Natural killer cell treated with Interleukin-12 subunit alpha and Interleukin-12 subunit beta and Interleukin-15 and Interleukin-18, amount 100 ng/mL, for 72 hours (primary cell): ENCODE results near the gene S1PR3. TPM values are rescaled to one million over a fixed set of nuclear protein-coding genes. Genes with fewer than 3 reads are reported as not detected.

Experiments used
- ATAC-seq, 2 donors: fragments of 150-1000 bp; cut with Tn5 transposase in 1 of 2; sonication (Bioruptor Pico), chemical (Tn5 transposase) in 1 of 2; 2 replicates each; pipeline ENCODE4 v1.10.0; 2021
- DNase-seq: peaks from one replicate; pipeline ENCODE4 v3.0.0; 2022; ENCODE audit warnings: low spot score
- H3K27ac Mint-ChIP-seq, 2 donors: 1 replicate in 1 of 2; 2 replicates in 1 of 2; pipeline ENCODE4 v1.8.0; 2022; ENCODE audit warnings: mixed read lengths in 2 of 2, mild to moderate bottlenecking in 1 of 2, moderate library complexity in 1 of 2
- H3K27me3 Mint-ChIP-seq, 2 donors: 1 replicate in 1 of 2; 2 replicates in 1 of 2; pipeline ENCODE4 v1.8.0; 2022; ENCODE audit warnings: mixed read lengths in 2 of 2
- H3K36me3 Mint-ChIP-seq: one replicate; pipeline ENCODE4 v1.8.0; 2022; ENCODE audit warnings: mixed read lengths
- H3K4me1 Mint-ChIP-seq, 2 donors: 1 replicate in 1 of 2; 2 replicates in 1 of 2; pipeline ENCODE4 v1.8.0; 2022; ENCODE audit warnings: low read depth in 2 of 2, mixed read lengths in 2 of 2, mild to moderate bottlenecking in 1 of 2
- H3K4me3 Mint-ChIP-seq: one replicate; pipeline ENCODE4 v1.8.0; 2022; ENCODE audit warnings: mixed read lengths
- H3K9me3 Mint-ChIP-seq: 2 replicates; pipeline ENCODE4 v1.8.0; 2022; ENCODE audit warnings: mixed read lengths
- total RNA-seq, 2 donors: library from RNA; stranded (reverse); gene quantifications; one replicate each; pipeline ENCODE4 v1.2.3, GENCODE V29; 2022

Gene S1PR3
- total RNA-seq, 2 donors from 2014 or later, result not detected

DNA sequence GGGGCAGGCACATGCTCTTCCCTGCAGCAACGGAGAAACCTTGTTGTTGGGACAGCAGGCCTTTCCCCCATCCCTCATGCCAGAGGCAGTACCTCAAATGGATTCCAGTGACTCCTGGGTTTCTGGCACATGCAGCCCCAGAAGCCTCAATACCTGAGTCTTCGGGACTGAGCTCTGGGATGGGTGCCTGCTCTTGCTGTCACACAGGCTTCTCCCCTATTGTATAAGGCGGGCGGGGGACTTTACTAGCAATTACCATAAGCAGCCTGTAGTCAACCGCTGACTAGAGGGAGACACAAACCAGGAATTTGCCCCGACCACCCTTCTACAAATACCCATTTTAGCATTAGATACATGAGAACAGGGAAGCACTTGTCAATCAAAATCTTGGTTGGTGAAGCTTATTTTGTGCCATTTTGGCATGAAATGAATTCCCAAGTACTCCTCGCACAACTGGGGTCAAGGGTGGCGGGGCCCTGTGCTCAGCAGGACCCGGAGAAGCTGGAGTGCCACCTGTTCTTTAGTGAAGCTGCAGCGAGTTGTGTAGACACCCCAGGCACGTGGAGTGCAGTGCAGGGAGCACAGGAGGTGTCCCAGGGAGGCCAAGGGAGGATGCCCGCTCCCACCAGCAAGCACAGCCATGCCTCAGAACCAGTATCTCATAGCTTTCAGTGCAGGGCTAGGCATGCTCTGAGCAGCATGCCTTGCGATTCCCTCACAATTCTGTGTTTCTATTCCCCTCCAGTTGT is 21.2 kb downstream of the S1PR3 start:
- no peaks in the 10 kb centered on the region for H3K9me3 Mint-ChIP-seq
- peaks cover 12 to 18% of the 10 kb centered on the region in 2 donors for H3K27me3 Mint-ChIP-seq
- DNase-seq (no peak), ATAC-seq (no peak)
- H3K36me3 Mint-ChIP-seq, result no peaks in the 10 kb centered on the region
- H3K27ac Mint-ChIP-seq, result no peak overlapping the region
- no peak overlapping the region for H3K4me3 Mint-ChIP-seq
- no peaks in the 10 kb centered on the region for H3K4me1 Mint-ChIP-seq

DNA sequence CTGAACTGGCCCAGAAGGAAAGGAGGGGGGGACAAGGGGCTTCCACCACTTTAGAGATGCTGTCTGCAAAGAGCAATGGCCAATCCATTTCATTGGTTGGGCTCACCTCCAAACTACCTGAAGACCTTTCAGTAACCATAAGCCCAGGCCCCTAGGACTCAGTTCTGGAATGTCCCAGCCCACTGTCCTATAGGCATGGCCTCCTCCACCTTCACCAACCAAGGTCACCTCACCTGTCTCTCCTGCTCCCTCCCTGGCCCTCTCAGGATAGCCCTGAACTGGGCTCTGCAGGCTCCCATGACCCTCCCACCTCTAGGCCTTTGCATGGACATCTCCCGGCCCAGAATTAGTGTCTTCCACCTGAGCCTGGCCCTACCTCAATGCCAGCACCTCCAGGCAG is 22.4 kb downstream of the S1PR3 start:
- DNase-seq (no peak), ATAC-seq (peak in 1 of 2 donors; percentile 34)
- Mint-ChIP-seq H3K36me3 (no peaks in the 10 kb centered on the region), H3K4me1 (no peaks in the 10 kb centered on the region), H3K27ac (no peak overlapping the region), H3K27me3 (peaks cover 10 to 13% of the 10 kb centered on the region in 2 donors), H3K9me3 (no peaks in the 10 kb centered on the region), H3K4me3 (no peak overlapping the region)

DNA sequence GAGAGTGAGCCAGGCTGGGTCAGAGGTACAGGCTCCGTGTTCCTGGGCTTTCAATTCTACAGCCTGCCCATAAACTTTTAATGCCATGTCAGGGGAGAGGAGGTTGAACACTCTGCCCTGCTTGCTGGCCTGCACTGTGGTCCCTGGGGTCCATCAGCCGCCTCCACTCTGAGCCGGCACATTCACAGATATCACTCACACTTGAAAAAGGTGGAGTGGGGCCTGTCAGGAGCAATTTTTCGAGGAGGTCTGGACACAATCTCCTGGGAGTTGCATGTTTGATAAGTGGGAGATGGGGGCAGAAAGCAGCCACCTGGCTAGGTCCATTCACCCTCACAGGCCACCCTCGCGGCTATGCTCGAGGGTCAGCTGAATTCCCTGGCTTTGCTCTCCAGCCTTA is 22.9 kb downstream of the S1PR3 start:
- Mint-ChIP-seq H3K36me3 (no peaks in the 10 kb centered on the region), H3K27ac (no peak overlapping the region), H3K27me3 (peaks cover 10 to 13% of the 10 kb centered on the region in 2 donors), H3K4me1 (no peaks in the 10 kb centered on the region), H3K4me3 (no peak overlapping the region), H3K9me3 (no peaks in the 10 kb centered on the region)
- DNase-seq, result no peak
- ATAC-seq, result no peak

DNA sequence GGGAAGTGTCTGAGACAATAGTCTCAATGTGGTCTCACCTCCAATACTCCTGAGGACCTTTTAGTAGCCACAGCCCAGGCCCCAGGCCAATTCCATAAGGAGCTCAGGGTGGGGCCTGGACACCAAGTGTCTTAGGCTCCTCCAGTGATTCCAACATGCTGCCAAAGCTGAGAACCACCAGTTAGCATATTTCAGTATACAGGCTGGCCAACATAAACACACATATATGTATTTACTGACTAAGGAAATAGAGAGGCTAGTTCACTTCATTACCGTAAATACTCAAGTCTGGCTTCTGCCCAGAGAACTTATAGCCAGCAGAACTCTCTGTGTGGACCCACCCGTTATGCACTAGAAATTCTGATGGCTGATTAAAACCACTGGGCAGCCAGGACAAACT is 24.1 kb downstream of the S1PR3 start:
- no peaks in the 10 kb centered on the region for H3K9me3 Mint-ChIP-seq
- ATAC-seq, result no peak
- H3K36me3 Mint-ChIP-seq, result no peaks in the 10 kb centered on the region
- no peak for DNase-seq
- H3K27ac Mint-ChIP-seq, result no peak overlapping the region
- no peak overlapping the region for H3K4me3 Mint-ChIP-seq
- H3K27me3 Mint-ChIP-seq, result peaks cover 10 to 13% of the 10 kb centered on the region in 2 donors
- no peaks in the 10 kb centered on the region for H3K4me1 Mint-ChIP-seq

DNA sequence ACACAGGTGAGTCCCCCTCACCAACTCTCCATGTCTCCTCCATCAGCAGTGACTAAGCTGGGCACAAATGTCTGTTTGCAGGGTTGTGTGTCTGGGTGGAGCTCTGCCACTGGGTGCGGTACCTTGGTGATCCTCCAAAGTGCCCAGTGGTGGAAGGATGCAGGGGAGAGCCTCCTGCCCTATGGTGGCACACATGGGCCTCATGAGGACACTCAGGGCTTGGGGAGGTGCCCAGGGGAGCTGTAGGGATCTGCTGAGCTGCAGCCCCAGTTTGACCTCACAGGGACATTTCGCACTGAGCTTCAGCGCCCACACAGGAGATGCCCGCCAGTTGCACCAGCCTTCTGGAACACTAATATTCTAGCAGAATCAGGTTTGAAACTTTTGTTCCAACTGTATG is 29.5 kb downstream of the S1PR3 start:
- Mint-ChIP-seq H3K36me3 (no peaks in the 10 kb centered on the region), H3K27me3 (peaks cover 7 to 9% of the 10 kb centered on the region in 2 donors), H3K4me3 (no peak overlapping the region), H3K9me3 (no peaks in the 10 kb centered on the region), H3K4me1 (no peaks in the 10 kb centered on the region), H3K27ac (no peak overlapping the region)
- no peak for DNase-seq
- ATAC-seq, result peak; percentile 17 to 45

DNA sequence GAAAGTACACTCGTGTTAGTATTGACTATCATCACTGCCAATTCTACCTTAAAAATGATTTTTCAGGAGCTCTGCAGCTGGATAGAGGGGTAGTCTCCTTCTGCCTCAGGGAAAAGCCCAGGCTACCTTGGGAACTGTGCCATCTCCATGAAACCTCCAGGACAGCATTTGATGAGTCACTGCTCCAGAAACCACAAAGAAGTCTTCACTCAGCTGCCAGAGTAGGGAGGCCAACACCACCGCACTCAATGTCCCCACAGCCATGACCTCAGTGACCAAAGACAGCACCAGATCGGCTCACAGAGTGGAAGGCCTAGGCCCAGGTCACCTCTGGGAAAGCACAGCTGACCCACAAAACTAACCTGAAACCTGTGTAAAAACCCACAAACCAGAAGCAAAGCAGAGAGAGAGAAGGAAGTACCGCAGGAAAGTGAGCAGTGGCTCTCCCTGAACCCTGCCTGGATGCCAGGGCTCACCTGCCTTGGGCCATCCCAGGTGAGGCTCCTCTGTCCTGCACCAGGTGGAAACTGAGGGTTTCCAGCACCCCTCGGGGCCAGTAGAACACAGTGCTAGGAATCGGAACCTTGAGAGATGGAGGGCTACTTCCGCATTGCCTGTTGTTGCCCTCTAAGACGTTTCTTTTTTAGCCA is 30.0 kb downstream of the S1PR3 start:
- no peak for DNase-seq
- H3K9me3 Mint-ChIP-seq, result no peaks in the 10 kb centered on the region
- H3K36me3 Mint-ChIP-seq, result no peaks in the 10 kb centered on the region
- H3K27ac Mint-ChIP-seq, result no peak overlapping the region
- ATAC-seq, result peak in 1 of 2 donors; percentile 39
- no peaks in the 10 kb centered on the region for H3K4me1 Mint-ChIP-seq
- peaks cover 1 to 9% of the 10 kb centered on the region in 2 donors for H3K27me3 Mint-ChIP-seq
- no peak overlapping the region for H3K4me3 Mint-ChIP-seq

DNA sequence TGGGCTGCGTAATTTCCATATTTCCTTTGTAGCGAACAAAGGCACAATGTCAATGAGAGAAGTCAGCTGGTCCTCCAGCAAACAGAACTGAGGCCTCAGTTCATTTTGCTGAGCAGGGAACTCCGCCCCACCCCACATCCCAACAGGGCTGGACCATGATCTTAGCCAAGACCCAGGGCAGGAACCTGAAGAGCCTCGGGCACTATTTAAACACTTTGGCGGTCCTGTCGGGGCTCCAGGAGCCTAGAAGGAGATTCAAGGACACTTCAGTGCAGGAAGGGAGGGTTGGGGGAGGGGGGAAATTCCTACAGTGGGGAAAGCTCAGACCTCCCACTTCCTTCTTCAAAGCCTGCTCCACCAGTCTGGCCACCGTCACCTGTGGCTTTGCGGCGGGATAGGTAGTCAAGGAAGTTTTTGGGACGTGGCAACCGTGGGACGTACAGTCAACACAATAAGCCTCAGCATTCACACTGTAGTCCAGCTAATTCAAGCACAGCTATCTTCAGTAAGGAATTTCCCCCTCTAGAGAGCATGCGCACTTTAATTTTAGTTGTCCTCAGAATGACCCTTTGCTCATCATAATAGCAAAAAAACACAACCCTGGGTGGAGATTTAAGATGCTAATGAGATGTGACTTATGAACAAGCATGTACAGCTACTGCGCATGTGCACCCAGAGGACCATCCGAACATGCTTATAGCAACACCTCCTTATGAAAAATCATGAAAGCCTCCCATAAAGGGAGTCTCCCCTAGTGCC is 30.9 kb downstream of the S1PR3 start:
- peaks cover under 1 to 12% of the 10 kb centered on the region in 2 donors for H3K27me3 Mint-ChIP-seq
- ATAC-seq (no peak), DNase-seq (no peak)
- no peak overlapping the region for H3K27ac Mint-ChIP-seq
- no peaks in the 10 kb centered on the region for H3K9me3 Mint-ChIP-seq
- H3K4me3 Mint-ChIP-seq, result no peak overlapping the region
- H3K36me3 Mint-ChIP-seq, result no peaks in the 10 kb centered on the region
- no peaks in the 10 kb centered on the region for H3K4me1 Mint-ChIP-seq

DNA sequence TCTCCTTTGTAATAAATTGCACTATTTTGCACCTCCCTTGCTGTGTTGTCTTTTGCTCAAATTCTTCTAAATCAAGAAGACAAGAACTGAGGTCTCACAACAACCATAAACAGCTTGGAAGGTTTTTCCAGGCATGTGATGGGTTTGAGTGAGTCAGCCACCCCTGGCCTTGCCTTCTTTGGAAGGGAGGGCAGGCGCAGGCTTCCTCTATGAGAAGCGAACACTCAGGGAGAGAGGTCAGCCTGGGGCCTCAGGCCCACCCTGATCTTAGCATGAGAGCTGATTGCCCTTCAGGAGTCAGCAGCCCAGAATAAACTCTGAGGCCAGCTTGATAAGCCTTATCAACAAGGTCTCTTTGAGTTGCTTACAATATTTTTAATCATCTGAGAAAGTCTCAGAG is 31.6 kb downstream of the S1PR3 start:
- Mint-ChIP-seq H3K9me3 (no peaks in the 10 kb centered on the region), H3K4me3 (no peak overlapping the region)
- ATAC-seq, result no peak

DNA sequence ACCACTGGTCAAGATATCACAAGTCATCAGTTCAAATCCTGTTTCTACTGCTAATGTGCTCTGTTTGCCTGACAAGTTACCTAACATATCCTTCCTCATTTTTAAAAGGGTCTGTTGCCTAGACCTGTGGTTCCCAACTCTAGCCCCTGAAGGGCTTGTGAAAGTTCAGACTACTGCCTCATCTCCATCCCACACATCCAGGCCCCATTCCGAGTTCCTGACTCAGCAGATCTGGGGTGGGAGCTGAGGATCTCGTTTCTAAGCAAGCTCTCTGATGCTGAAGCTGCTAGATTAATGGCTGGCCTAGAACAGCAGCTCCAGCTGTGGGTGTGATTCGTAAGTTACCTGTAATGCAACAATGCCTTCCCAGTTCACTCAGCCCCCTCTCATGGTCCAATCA is 32.5 kb downstream of the S1PR3 start:
- Mint-ChIP-seq H3K27ac (no peak overlapping the region), H3K27me3 (peaks cover 13 to 19% of the 10 kb centered on the region in 2 donors), H3K36me3 (no peaks in the 10 kb centered on the region), H3K4me1 (no peaks in the 10 kb centered on the region), H3K9me3 (no peaks in the 10 kb centered on the region), H3K4me3 (no peak overlapping the region)
- no peak for ATAC-seq
- DNase-seq, result no peak

More for the DNA sequence above, 31.6 kb downstream of the S1PR3 start:
- H3K27me3 Mint-ChIP-seq, result peaks cover 8 to 15% of the 10 kb centered on the region in 2 donors
- no peaks in the 10 kb centered on the region for H3K36me3 Mint-ChIP-seq
- DNase-seq, result no peak
- H3K27ac Mint-ChIP-seq, result no peak overlapping the region
- H3K4me1 Mint-ChIP-seq, result no peaks in the 10 kb centered on the region

DNA sequence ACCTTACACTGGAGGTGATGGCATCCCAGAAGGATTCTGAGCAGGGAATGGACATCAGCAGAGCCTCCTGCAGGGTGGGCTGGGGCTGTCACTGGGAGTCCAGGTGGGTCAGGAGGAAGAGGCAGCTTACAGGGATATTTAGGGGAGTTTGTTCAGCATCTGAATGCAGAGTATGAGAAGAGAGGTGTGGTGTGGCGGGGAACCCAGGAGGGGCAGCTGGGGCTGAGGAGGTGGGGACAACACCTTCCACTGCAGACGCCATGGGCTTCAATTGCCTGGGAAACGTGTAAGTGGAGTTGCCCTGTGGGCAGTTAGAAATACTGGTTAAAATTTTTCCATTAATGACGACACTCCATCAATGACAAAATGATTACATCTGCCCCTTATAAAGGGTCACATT is 33.5 kb downstream of the S1PR3 start:
- H3K36me3 Mint-ChIP-seq, result peaks cover 7% of the 10 kb centered on the region
- peak in 1 of 2 donors; percentile 19 for ATAC-seq
- H3K4me3 Mint-ChIP-seq, result no peak overlapping the region
- peaks cover 19 to 23% of the 10 kb centered on the region in 2 donors for H3K27me3 Mint-ChIP-seq
- H3K27ac Mint-ChIP-seq, result no peak overlapping the region
- peaks cover 4% of the 10 kb centered on the region for H3K9me3 Mint-ChIP-seq
- no peak for DNase-seq
- H3K4me1 Mint-ChIP-seq, result no peaks in the 10 kb centered on the region

DNA sequence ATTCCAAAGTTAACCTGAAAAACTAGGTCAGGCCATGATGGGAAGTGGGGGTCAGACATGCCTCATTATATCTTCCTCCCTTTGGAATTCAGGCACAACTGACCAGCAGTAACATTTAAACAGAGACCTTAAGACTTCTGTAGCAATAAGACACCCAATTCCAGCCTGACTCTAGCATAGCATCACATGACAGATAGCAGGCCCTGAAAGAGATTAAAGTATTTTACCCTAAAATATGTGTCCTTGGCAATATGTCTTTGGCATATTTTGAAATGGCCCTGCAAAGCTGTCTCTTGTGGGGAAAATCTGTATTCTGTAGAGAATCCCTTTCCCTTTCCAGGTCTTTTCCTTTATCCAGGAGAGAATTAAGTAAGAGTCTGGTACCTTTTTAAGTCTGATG is 34.3 kb downstream of the S1PR3 start:
- Mint-ChIP-seq H3K4me3 (no peak overlapping the region), H3K27ac (no peak overlapping the region), H3K27me3 (peaks cover 26 to 28% of the 10 kb centered on the region in 2 donors)

DNA sequence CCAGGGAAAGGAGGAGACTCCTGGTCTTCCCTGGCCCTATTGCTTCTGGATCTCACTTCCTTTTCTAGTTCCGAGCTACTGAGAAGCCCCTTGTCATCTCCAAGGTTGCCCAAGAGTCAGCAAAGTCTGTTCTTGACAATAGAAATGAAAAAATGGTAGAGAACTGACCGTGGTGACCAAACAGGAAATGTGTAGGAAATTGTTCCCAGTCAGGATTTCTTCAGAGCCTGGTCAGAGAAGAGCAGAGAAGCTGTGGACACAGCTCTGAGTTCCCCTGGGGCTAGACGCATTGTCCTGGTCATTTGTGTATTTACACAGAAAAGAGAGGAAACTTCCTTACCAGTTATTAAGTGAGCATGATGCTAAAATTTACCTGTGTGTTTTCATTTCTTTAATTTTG is 35.6 kb downstream of the S1PR3 start:
- DNase-seq (no peak), ATAC-seq (no peak)
- peaks cover 4% of the 10 kb centered on the region for H3K9me3 Mint-ChIP-seq
- H3K4me1 Mint-ChIP-seq, result no peaks in the 10 kb centered on the region
- peaks cover 8% of the 10 kb centered on the region for H3K36me3 Mint-ChIP-seq
- no peak overlapping the region for H3K27ac Mint-ChIP-seq
- H3K27me3 Mint-ChIP-seq, result peaks cover 27 to 38% of the 10 kb centered on the region in 2 donors
- no peak overlapping the region for H3K4me3 Mint-ChIP-seq

More for the DNA sequence above, 34.3 kb downstream of the S1PR3 start:
- Mint-ChIP-seq H3K36me3 (peaks cover 8% of the 10 kb centered on the region), H3K9me3 (peaks cover 4% of the 10 kb centered on the region), H3K4me1 (no peaks in the 10 kb centered on the region)
- DNase-seq (no peak), ATAC-seq (no peak)

DNA sequence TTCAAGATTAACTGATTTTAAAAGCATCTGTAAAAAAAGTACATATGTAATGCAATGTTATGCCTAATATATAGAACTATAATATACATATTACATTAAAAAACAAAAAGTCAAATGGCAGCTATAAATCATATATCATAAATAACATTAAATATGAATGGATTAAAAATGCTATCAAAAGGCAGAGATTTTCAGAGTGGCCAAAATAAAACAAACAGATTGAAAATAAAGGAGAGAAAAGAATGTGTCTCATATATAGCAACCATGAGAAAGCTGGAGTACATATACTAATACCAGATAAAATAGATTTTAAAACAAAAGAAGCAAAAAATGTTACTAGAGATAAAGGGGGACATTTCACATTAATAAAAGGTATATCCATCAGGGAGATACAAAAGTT is 38.5 kb downstream of the S1PR3 start:
- Mint-ChIP-seq H3K9me3 (peaks cover 4% of the 10 kb centered on the region), H3K4me1 (no peaks in the 10 kb centered on the region), H3K27me3 (peaks cover 35 to 52% of the 10 kb centered on the region in 2 donors), H3K4me3 (no peak overlapping the region), H3K27ac (no peak overlapping the region), H3K36me3 (peaks cover 8% of the 10 kb centered on the region)
- no peak for DNase-seq
- ATAC-seq, result no peak

DNA sequence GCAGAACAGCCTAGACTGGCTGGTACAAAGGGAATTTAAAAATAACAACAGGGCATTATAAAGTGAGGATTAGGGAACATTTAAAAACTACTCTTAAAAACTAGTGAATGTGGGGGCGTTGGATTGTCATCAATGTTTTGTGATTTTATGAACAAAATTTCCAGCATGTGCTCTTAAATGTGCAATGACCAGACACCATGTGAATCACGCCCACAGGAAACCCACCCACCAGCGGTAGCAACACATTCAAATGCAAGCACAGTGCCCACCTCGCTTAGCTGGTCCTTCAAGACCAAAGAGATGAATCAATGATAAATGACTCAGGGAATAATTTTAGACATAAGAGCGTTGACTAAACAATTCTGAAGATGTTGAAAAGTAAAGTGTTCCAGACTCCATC is 40.9 kb downstream of the S1PR3 start:
- Mint-ChIP-seq H3K4me1 (no peaks in the 10 kb centered on the region), H3K9me3 (peaks cover 4% of the 10 kb centered on the region), H3K27me3 (peaks cover 35 to 65% of the 10 kb centered on the region in 2 donors), H3K4me3 (no peak overlapping the region), H3K36me3 (peaks cover 8% of the 10 kb centered on the region), H3K27ac (no peak overlapping the region)
- no peak for ATAC-seq
- no peak for DNase-seq
